ENCODE measurements around the gene MED10.
A peak's percentile ranks its signal among the peaks of the same experiment; 100 is the strongest.

The MED10 gene

GRCh38 chr5:6398570-6399230 lies 20.4 kb upstream of the MED10 start:
- DNase-seq, result no peak

GRCh38 chr5:6397536-6398269 lies 19.4 kb upstream of the MED10 start:
- no peak for DNase-seq

- DNase-seq, result no peak
Observed at GRCh38 chr5:6396836-6397535, 18.6 kb upstream of the MED10 start.

GRCh38 chr5:6396043-6396442 lies 17.7 kb upstream of the MED10 start:
- DNase-seq, result no peak

GRCh38 chr5:6395621-6396020 lies 17.3 kb upstream of the MED10 start:
- DNase-seq, result no peak

GRCh38 chr5:6395102-6395445 lies 16.7 kb upstream of the MED10 start:
- no peak for DNase-seq

GRCh38 chr5:6394429-6395101 lies 16.2 kb upstream of the MED10 start:
- DNase-seq, result no peak

GRCh38 chr5:6393596-6394194 lies 15.3 kb upstream of the MED10 start:
- DNase-seq, result no peak

GRCh38 chr5:6392561-6392960 lies 14.2 kb upstream of the MED10 start:
- no peak for DNase-seq

- no peak for DNase-seq
Observed at GRCh38 chr5:6391151-6391550, 12.8 kb upstream of the MED10 start.

GRCh38 chr5:6389946-6390530 lies 11.7 kb upstream of the MED10 start:
- DNase-seq, result no peak

GRCh38 chr5:6389397-6389796 lies 11.1 kb upstream of the MED10 start:
- DNase-seq, result no peak

GRCh38 chr5:6387970-6388369 lies 9.6 kb upstream of the MED10 start:
- DNase-seq, result no peak

GRCh38 chr5:6386271-6386670 lies 7.9 kb upstream of the MED10 start:
- no peak for DNase-seq

GRCh38 chr5:6384856-6385255 lies 6.5 kb upstream of the MED10 start:
- DNase-seq, result no peak

- peak; percentile 60 for DNase-seq
Observed at GRCh38 chr5:6383376-6383775, 5.0 kb upstream of the MED10 start.

- DNase-seq, result no peak
Observed at GRCh38 chr5:6379246-6379645, 899 bp upstream of the MED10 start.

GRCh38 chr5:6378766-6379103 lies 388 bp upstream of the MED10 start:
- no peak for DNase-seq

- no peak for DNase-seq
Observed at GRCh38 chr5:6377582-6377904, 804 bp downstream of the MED10 start.

GRCh38 chr5:6376974-6377520 lies 1.3 kb downstream of the MED10 start:
- DNase-seq, result no peak

- DNase-seq, result no peak
Observed at GRCh38 chr5:6373081-6373846, 5.1 kb downstream of the MED10 start.
